NB4 (cell line): ENCODE results near the gene ACACB.

Experiments used
- CTCF ChIP-seq: IDR thresholded peaks from one replicate; pipeline ENCODE4 v1.5.1; 2012; ENCODE audit warnings: low read depth, low read length
- MAX ChIP-seq: IDR thresholded peaks from 2 replicates; pipeline ENCODE4 v1.6.1; 2011; ENCODE audit warnings: low read depth, low read length
- POLR2A ChIP-seq: IDR thresholded peaks from 2 replicates; pipeline ENCODE4 v1.6.1; 2011; ENCODE audit warnings: mild to moderate bottlenecking; ENCODE audit not compliant: insufficient read length; ENCODE audit errors: extremely low read depth

GRCh38 chr12:109284392-109284791 lies 168.0 kb downstream of the ACACB start:
- TF ChIP-seq CTCF = no peak
- no peak for TF ChIP-seq POLR2A
- TF ChIP-seq MAX = no peak
